ENCODE results near the gene PCDHGB2.
A peak's percentile ranks its signal among the peaks of the same experiment; 100 is the strongest.
"Not testable (repeated sequence)": the region's sequence is repeated elsewhere in the genome, so short reads cannot be mapped to it uniquely, and the experiment has no call there.

The PCDHGB2 gene

DNA sequence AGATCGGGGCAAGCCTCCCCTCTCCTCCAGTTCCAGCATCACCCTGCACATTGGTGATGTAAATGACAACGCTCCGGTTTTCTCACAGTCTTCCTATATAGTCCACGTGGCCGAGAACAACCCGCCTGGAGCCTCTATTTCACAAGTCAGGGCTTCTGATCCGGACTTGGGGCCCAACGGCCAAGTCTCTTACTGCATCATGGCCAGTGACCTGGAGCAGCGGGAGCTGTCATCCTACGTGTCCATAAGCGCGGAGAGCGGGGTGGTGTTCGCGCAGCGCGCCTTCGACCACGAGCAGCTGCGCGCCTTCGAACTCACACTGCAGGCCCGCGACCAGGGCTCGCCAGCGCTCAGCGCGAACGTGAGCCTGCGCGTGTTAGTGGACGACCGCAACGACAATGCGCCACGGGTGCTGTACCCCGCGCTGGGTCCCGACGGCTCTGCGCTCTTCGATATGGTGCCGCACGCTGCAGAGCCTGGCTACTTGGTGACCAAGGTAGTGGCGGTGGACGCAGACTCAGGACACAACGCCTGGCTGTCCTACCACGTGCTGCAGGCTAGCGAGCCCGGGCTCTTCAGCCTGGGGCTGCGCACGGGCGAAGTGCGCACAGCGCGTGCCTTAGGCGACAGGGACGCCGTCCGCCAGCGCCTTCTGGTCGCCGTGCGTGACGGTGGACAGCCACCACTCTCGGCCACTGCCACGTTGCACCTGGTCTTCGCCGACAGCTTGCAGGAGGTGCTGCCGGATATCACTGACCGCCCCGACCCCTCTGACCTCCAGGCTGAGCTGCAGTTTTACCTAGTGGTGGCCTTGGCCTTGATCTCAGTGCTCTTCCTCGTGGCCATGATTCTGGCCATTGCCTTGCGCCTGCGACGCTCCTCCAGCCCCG lies 29.6 kb downstream of the PCDHGB2 start:
- 97% methylated on average over 77 of the region's 77 CpGs for WGBS
- H3K27ac ChIP-seq (ENCODE audit: low read depth, low read length), result no peak overlapping the region
- peaks cover 28% of the 10 kb centered on the region; the same call in 1 of the 2 replicates for H3K36me3 ChIP-seq (ENCODE audit: insufficient read depth, low read length)
- H3K4me3 ChIP-seq (ENCODE audit: low read length), result peak overlapping the region; percentile 12; the same call in 1 of the 2 replicates
- no peak overlapping the region for H3K9ac ChIP-seq (ENCODE audit: low read depth, low read length)
- H3K4me1 ChIP-seq (ENCODE audit: insufficient read depth, low read length), result no peaks in the 10 kb centered on the region
- peaks cover 78% of the 10 kb centered on the region for H3K9me3 ChIP-seq (ENCODE audit: insufficient read depth, low read depth, low read length)
- no peaks in the 10 kb centered on the region for H3K27me3 ChIP-seq (ENCODE audit: insufficient read depth, low read length)

DNA sequence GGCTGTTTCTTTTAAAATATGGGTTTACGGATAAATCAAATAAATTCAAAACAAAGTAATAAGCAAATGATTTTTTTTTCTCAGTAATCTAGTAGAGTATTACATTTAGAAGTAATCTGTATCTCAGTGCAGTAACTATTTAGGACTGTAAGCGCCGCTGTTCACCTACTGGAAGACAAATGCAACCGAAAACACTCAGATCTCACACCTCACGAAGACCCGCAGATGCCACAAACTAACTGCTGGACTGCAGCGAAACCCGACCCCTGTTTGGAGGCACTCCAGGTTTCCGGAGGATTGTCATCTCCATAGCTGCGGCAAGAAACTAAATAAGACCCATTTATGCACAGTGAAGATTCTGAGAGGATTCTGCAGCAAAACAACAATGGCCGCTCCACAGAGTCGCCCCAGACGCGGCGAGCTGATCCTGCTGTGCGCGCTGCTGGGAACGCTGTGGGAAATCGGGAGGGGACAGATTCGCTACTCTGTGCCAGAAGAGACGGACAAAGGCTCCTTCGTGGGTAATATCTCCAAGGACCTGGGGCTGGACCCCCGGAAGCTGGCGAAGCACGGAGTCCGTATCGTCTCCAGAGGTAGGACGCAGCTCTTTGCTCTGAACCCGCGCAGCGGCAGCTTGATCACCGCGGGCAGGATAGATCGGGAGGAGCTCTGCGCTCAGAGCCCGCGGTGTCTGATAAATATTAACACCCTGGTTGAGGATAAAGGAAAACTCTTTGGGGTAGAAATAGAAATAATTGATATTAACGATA lies 32.8 kb downstream of the PCDHGB2 start, which contains the start of gene PCDHGA8:
PCDHGA8 (plus strand) TSS at position 205 of the 770 bp plus-strand sequence; CDS start at position 386, 181 bp downstream.
- Histone ChIP-seq H3K9me3 (ENCODE audit: insufficient read depth, low read depth, low read length) (peaks cover 85% of the 10 kb centered on the region), H3K4me1 (ENCODE audit: insufficient read depth, low read length) (no peaks in the 10 kb centered on the region), H3K27ac (ENCODE audit: low read depth, low read length) (no peak within 1 kb of the TSS), H3K9ac (ENCODE audit: low read depth, low read length) (no peak within 1 kb of the TSS), H3K27me3 (ENCODE audit: insufficient read depth, low read length) (no peaks in the 10 kb centered on the region), H3K36me3 (ENCODE audit: insufficient read depth, low read length) (peaks cover 28% of the 10 kb centered on the region; the same call in 1 of the 2 replicates), H3K4me3 (ENCODE audit: low read length) (no peak within 1 kb of the TSS)
- WGBS, result 96% methylated on average over 37 of the region's 38 CpGs

DNA sequence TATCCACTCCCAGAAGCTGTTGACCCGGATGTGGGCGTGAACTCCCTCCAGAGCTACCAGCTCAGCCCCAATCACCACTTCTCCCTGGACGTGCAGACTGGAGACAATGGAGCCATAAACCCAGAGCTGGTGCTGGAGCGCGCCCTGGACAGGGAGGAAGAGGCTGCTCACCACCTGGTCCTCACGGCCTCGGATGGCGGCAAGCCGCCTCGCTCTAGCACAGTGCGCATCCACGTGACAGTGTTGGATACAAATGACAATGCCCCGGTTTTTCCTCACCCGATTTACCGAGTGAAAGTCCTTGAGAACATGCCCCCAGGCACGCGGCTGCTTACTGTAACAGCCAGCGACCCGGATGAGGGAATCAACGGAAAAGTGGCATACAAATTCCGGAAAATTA lies 33.5 kb downstream of the PCDHGB2 start:
- H3K27me3 ChIP-seq (ENCODE audit: insufficient read depth, low read length), result no peaks in the 10 kb centered on the region
- no peak overlapping the region for H3K9ac ChIP-seq (ENCODE audit: low read depth, low read length)
- WGBS, result 94% methylated on average over 21 of the region's 21 CpGs
- peaks cover 28% of the 10 kb centered on the region; the same call in 1 of the 2 replicates for H3K36me3 ChIP-seq (ENCODE audit: insufficient read depth, low read length)
- no peaks in the 10 kb centered on the region for H3K4me1 ChIP-seq (ENCODE audit: insufficient read depth, low read length)
- H3K9me3 ChIP-seq (ENCODE audit: insufficient read depth, low read depth, low read length), result peaks cover 85% of the 10 kb centered on the region
- H3K27ac ChIP-seq (ENCODE audit: low read depth, low read length), result no peak overlapping the region
- no peak overlapping the region for H3K4me3 ChIP-seq (ENCODE audit: low read length)

DNA sequence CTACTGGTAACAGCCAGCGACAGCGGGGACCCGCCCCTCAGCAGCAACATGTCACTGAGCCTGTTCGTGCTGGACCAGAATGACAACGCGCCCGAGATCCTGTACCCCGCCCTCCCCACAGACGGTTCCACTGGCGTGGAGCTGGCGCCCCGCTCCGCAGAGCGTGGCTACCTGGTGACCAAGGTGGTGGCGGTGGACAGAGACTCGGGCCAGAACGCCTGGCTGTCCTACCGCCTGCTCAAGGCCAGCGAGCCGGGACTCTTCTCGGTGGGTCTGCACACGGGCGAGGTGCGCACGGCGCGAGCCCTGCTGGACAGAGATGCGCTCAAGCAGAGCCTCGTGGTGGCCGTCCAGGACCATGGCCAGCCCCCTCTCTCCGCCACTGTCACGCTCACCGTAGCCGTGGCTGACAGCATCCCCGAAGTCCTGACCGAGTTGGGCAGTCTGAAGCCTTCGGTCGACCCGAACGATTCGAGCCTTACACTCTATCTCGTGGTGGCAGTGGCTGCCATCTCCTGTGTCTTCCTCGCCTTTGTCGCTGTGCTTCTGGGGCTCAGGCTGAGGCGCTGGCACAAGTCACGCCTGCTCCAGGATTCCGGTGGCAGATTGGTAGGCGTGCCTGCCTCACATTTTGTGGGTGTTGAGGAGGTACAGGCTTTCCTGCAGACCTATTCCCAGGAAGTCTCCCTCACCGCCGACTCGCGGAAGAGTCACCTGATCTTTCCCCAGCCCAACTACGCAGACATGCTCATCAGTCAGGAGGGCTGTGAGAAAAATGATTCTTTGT lies 34.8 kb downstream of the PCDHGB2 start:
- H3K9ac ChIP-seq (ENCODE audit: low read depth, low read length); H3K27me3 ChIP-seq (ENCODE audit: insufficient read depth, low read length); H3K27ac ChIP-seq (ENCODE audit: low read depth, low read length); H3K4me3 ChIP-seq (ENCODE audit: low read length); H3K4me1 ChIP-seq (ENCODE audit: insufficient read depth, low read length): not testable (repeated sequence)
- peaks cover 22% of the 10 kb centered on the region; the same call in 1 of the 2 replicates for H3K36me3 ChIP-seq (ENCODE audit: insufficient read depth, low read length)
- H3K9me3 ChIP-seq (ENCODE audit: insufficient read depth, low read depth, low read length), result peaks cover 84% of the 10 kb centered on the region
- 95% methylated on average over 41 of the region's 53 CpGs for WGBS

DNA sequence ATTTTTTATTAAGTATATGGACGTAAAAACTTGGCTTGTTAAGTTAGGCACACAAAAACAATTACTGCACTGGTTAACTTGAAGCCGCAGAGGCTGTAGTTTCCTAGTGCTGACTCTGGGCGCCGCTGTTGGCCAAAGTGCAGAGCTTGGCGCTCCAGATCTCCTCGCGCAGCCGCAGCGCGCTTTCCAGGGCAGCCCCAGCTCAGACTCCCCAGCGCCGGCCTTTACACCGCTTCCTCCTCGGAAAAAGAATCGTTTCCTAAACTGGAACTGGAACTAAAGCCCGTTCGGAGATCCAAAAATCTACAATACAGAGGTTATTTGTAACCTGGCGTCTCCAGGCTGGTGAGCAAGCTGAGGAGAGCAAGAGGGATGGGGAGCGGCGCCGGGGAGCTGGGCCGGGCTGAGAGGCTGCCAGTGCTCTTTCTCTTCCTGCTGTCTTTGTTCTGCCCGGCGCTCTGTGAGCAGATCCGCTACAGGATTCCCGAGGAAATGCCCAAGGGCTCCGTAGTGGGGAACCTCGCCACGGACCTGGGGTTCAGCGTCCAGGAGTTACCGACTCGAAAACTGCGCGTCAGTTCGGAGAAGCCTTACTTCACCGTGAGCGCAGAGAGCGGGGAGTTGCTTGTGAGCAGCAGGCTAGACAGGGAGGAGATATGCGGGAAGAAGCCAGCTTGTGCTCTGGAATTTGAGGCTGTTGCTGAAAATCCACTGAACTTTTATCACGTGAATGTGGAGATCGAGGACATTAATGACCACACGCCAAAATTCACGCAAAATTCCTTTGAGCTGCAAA lies 38.2 kb downstream of the PCDHGB2 start, which contains the start of gene PCDHGB5:
PCDHGB5 (plus strand) TSS at position 192 of the 796 bp plus-strand sequence; CDS start at position 373, 181 bp downstream.
- H3K27me3 ChIP-seq (ENCODE audit: insufficient read depth, low read length); H3K4me1 ChIP-seq (ENCODE audit: insufficient read depth, low read length); H3K27ac ChIP-seq (ENCODE audit: low read depth, low read length); H3K36me3 ChIP-seq (ENCODE audit: insufficient read depth, low read length): not testable (repeated sequence)
- 74% methylated on average over 21 of the region's 43 CpGs for WGBS
- peaks cover 65% of the 10 kb centered on the region for H3K9me3 ChIP-seq (ENCODE audit: insufficient read depth, low read depth, low read length)
- peak within 1 kb of the TSS; percentile 40; the same call in 1 of the 2 replicates for H3K9ac ChIP-seq (ENCODE audit: low read depth, low read length)
- peak within 1 kb of the TSS; percentile 41 for H3K4me3 ChIP-seq (ENCODE audit: low read length)

DNA sequence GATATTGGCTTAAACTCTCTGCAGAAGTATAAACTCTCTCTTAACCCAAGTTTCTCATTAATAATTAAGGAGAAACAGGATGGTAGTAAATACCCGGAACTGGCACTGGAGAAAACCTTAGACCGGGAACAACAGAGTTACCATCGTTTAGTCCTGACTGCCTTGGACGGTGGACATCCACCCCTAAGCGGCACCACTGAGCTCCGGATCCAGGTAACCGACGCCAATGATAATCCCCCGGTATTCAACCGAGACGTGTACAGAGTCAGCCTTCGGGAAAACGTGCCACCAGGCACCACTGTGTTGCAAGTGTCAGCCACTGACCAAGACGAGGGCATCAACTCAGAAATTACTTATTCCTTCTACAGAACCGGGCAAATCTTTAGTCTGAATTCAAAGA lies 38.8 kb downstream of the PCDHGB2 start:
- Histone ChIP-seq H3K9me3 (ENCODE audit: insufficient read depth, low read depth, low read length) (peaks cover 62% of the 10 kb centered on the region), H3K27me3 (ENCODE audit: insufficient read depth, low read length) (no peaks in the 10 kb centered on the region), H3K4me3 (ENCODE audit: low read length) (no peak overlapping the region), H3K27ac (ENCODE audit: low read depth, low read length) (no peak overlapping the region), H3K9ac (ENCODE audit: low read depth, low read length) (no peak overlapping the region), H3K4me1 (ENCODE audit: insufficient read depth, low read length) (no peaks in the 10 kb centered on the region), H3K36me3 (ENCODE audit: insufficient read depth, low read length) (peaks cover 1% of the 10 kb centered on the region; the same call in 1 of the 2 replicates)
- 94% methylated on average over 15 of the region's 15 CpGs for WGBS

DNA sequence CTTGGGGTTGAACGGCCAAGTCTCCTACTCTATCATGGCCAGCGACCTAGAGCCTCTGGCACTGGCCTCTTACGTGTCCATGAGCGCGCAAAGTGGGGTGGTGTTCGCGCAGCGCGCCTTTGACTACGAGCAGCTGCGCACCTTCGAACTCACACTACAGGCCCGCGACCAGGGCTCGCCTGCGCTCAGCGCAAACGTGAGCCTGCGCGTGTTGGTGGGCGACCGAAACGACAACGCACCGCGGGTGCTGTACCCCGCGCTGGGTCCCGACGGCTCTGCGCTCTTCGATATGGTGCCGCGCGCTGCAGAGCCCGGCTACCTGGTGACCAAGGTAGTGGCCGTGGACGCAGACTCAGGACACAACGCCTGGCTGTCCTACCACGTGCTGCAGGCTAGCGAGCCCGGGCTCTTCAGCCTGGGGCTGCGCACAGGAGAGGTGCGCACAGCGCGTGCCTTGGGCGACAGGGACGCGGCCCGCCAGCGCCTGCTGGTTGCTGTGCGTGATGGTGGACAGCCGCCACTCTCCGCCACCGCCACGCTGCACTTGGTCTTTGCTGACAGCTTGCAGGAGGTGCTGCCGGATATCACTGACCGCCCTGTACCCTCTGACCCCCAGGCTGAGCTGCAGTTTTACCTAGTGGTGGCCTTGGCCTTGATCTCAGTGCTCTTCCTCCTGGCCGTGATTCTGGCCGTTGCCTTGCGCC lies 39.9 kb downstream of the PCDHGB2 start:
- no peak overlapping the region for H3K4me3 ChIP-seq (ENCODE audit: low read length)
- H3K27ac ChIP-seq (ENCODE audit: low read depth, low read length), result no peak overlapping the region

DNA sequence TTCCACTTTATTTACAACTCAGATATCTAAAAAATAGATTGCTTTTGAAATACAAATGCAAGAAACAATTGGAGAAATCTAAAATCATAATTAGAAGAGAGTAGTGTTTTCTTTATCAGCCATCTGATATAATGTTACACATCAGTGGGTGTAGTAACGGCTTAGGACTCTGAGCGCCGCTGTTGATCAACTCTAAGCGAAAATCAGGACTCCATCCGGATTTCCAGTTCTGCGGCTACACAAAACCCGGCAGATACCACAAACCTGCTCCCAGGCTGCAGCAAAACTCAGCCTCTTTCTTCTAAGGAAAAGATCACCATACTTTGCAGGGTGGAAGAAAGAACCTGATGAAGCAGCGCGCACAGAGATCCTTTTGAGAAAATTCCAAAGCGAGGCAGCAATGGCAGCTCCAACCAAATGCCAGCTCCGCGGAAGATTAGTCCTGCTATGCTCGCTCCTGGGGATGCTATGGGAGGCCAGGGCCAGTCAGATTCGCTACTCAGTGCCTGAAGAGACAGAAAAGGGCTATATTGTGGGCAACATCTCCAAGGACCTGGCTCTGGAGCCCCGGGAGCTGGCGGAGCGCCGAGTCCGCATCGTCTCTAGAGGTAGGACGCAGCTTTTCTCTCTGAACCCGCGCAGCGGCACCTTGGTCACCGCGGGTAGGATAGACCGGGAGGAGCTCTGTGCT lies 42.9 kb downstream of the PCDHGB2 start, which contains the start of gene PCDHGA9:
PCDHGA9 (plus strand) TSS at position 226 of the 691 bp plus-strand sequence; CDS start at position 401, 175 bp downstream.
- 94% methylated on average over 27 of the region's 27 CpGs for WGBS
- Histone ChIP-seq H3K4me3 (ENCODE audit: low read length) (no peak within 1 kb of the TSS), H3K27me3 (ENCODE audit: insufficient read depth, low read length) (no peaks in the 10 kb centered on the region), H3K9me3 (ENCODE audit: insufficient read depth, low read depth, low read length) (peaks cover 30% of the 10 kb centered on the region), H3K9ac (ENCODE audit: low read depth, low read length) (no peak within 1 kb of the TSS), H3K27ac (ENCODE audit: low read depth, low read length) (no peak within 1 kb of the TSS), H3K36me3 (ENCODE audit: insufficient read depth, low read length) (no peaks in the 10 kb centered on the region; the same call in 1 of the 2 replicates), H3K4me1 (ENCODE audit: insufficient read depth, low read length) (no peaks in the 10 kb centered on the region)

More for the DNA sequence above, 39.9 kb downstream of the PCDHGB2 start:
- Histone ChIP-seq H3K4me1 (ENCODE audit: insufficient read depth, low read length) (no peaks in the 10 kb centered on the region), H3K9ac (ENCODE audit: low read depth, low read length) (no peak overlapping the region), H3K36me3 (ENCODE audit: insufficient read depth, low read length) (no peaks in the 10 kb centered on the region; the same call in 1 of the 2 replicates), H3K9me3 (ENCODE audit: insufficient read depth, low read depth, low read length) (peaks cover 52% of the 10 kb centered on the region), H3K27me3 (ENCODE audit: insufficient read depth, low read length) (no peaks in the 10 kb centered on the region)
- WGBS, result 97% methylated on average over 61 of the region's 61 CpGs

DNA sequence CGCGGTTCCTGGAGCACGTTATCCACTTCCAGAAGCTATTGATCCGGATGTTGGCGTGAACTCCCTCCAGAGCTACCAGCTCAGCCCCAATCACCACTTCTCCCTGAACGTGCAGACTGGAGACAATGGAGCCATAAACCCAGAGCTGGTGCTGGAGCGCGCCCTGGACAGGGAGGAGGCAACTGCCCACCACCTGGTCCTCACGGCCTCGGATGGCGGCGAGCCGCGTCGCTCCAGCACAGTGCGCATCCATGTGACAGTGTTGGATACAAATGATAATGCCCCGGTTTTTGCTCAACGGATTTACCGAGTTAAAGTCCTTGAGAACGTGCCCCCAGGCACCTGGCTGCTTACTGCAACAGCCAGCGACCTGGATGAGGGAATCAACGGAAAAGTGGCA lies 43.6 kb downstream of the PCDHGB2 start:
- Histone ChIP-seq H3K27me3 (ENCODE audit: insufficient read depth, low read length) (0 out of 2 replicates have a peak, but pooled peaks cover under 1% of the 10 kb centered on the region), H3K9me3 (ENCODE audit: insufficient read depth, low read depth, low read length) (peaks cover 29% of the 10 kb centered on the region), H3K36me3 (ENCODE audit: insufficient read depth, low read length) (no peaks in the 10 kb centered on the region; the same call in 1 of the 2 replicates), H3K4me3 (ENCODE audit: low read length) (no peak overlapping the region), H3K4me1 (ENCODE audit: insufficient read depth, low read length) (no peaks in the 10 kb centered on the region), H3K9ac (ENCODE audit: low read depth, low read length) (no peak overlapping the region), H3K27ac (ENCODE audit: low read depth, low read length) (no peak overlapping the region)
- WGBS, result 94% methylated on average over 22 of the region's 22 CpGs
